Activated naive CD4-positive, alpha-beta T cell treated with anti-CD3 and anti-CD28 coated beads, Interleukin-2, amount 50 U/mL, for 72 hours (primary cell): Measurements from ENCODE around the gene SHBG. TPM values are rescaled to one million over a fixed set of nuclear protein-coding genes. Genes with fewer than 3 reads are reported as not detected.
"Not testable (repeated sequence)": the region's sequence is repeated elsewhere in the genome, so short reads cannot be mapped to it uniquely, and the experiment has no call there.

Experiments
- ATAC-seq, 2 donors: fragments of 150-1000 bp; cut with Tn5 transposase; 2 replicates each; pipeline ENCODE4 v1.10.0; 2021; ENCODE audit warnings: mild to moderate bottlenecking in 2 of 2, moderate library complexity in 2 of 2
- DNase-seq, 2 donors: peaks; one replicate each; pipeline ENCODE4 v3.0.0; 2021 to 2022; ENCODE audit warnings: low spot score in 2 of 2
- H3K27ac Mint-ChIP-seq, 2 donors: one replicate each; pipeline ENCODE4 v1.8.0; 2022; ENCODE audit warnings: mild to moderate bottlenecking in 2 of 2, mixed read lengths in 2 of 2
- H3K36me3 Mint-ChIP-seq, 2 donors: one replicate each; pipeline ENCODE4 v1.8.0; 2022; ENCODE audit warnings: mixed read lengths in 2 of 2
- H3K9me3 Mint-ChIP-seq, 2 donors: one replicate each; pipeline ENCODE4 v1.8.0; 2022; ENCODE audit warnings: mixed read lengths in 2 of 2
- total RNA-seq, 2 donors: library from RNA; stranded (reverse); gene quantifications; one replicate each; pipeline ENCODE4 v1.2.3, GENCODE V29; 2022

The SHBG gene
- total RNA-seq, 2 donors from 2014 or later = 0.50 TPM; not detected in 1

DNA sequence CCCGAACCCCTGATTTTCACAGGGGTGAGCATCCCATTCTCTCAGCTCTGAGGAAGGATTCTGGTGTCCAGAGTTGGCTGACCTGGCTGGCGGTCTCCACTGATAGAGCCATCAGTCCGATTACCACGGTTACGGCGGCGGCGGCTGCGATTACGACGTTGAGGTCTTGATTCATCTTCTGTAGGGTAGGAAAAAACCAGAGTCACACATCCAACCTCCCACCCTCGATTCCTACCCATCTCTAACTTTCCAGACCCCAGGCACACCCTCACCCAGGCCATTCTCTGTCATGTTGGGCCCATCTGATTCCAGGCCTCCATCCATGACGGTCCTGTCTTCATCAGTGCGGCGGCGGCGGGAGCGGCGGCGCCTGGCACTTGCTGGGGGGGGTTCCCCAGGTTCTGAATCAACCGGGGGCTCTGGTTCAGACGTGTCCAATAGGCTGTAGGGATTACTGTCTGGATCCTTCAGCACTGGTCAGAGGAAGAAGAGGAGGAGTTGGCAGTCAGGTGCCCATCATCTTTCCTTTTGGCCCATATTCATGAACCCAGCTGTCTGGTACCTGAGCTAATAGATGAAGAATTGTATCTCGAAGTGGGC is 37.4 kb upstream of the SHBG start:
- H3K36me3 Mint-ChIP-seq = peaks cover 0 to 15% of the 10 kb centered on the region in 2 donors
- peak overlapping the region in 1 of 2 donors; percentile 25 for H3K27ac Mint-ChIP-seq
- no peak for DNase-seq
- ATAC-seq = no peak
- H3K9me3 Mint-ChIP-seq = no peaks in the 10 kb centered on the region

DNA sequence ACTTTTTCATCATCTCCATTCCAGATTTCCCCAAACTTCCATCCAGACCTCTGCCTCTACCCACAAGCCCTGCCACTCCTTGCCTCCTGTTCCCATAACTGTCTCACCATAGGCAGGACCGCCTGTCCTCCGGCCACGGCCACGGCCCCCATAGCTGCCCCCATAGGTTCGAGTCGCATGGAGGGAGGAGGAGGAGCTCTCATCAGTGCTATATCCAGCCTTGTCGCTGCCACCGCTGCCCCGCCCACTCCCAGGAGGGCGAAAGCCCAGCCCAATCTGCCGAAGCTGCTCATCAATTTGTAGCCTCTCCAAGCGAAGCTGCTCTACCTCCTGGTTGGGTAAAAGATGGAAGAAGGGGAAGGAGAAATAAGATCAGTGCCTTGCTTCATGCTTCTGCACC is 36.6 kb upstream of the SHBG start:
- H3K9me3 Mint-ChIP-seq = no peaks in the 10 kb centered on the region
- H3K27ac Mint-ChIP-seq = peak overlapping the region; percentile 5 to 61
- no peak for DNase-seq
- peaks cover 0 to 15% of the 10 kb centered on the region in 2 donors for H3K36me3 Mint-ChIP-seq
- ATAC-seq = no peak

DNA sequence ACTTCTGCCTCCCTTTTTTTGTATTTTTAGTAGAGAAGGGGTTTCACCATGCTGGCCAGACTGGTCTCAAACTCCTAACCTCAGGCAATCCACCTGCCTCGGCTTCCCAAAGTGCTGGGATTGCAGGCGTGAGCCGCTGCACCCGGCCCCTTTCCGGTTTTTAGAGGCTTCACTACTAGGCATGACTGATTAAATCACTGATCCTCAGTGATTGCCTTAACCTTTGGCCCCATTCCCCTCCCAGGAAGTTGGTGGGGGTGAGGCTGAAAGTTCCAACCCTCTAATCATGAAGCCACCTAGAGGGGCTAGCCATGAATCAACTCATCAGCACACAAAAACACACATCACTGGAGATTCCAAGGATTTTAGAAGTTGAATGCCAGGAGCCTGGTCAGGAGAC is 32.4 kb upstream of the SHBG start:
- ATAC-seq = not testable (repeated sequence)
- H3K36me3 Mint-ChIP-seq = peaks cover 9 to 20% of the 10 kb centered on the region in 2 donors

DNA sequence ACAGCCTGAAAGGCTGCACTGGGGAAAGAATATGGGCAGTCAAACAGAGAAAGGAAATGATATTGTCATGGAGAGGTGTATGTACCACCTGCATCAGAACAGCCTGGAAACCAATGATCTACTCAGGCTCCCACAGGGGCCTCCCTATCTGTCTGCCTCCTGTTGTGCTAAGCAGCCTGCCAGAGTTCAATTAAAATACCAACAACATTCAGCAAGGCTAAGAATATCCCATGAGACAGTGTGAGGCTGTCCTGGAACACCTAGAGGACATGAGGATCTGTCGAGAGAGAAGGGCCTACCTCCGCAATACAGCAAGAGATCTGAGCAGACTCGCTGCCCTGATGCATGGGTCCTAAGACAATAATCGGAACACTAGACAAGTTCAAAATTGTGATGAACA is 23.7 kb upstream of the SHBG start:
- peak overlapping the region in 1 of 2 donors; percentile 12 for H3K27ac Mint-ChIP-seq
- no peak for DNase-seq
- no peak for ATAC-seq
- no peaks in the 10 kb centered on the region for H3K9me3 Mint-ChIP-seq
- peaks cover 14 to 17% of the 10 kb centered on the region in 2 donors for H3K36me3 Mint-ChIP-seq

More for the DNA sequence above, 32.4 kb upstream of the SHBG start:
- not testable (repeated sequence) for H3K9me3 Mint-ChIP-seq, H3K27ac Mint-ChIP-seq, DNase-seq

DNA sequence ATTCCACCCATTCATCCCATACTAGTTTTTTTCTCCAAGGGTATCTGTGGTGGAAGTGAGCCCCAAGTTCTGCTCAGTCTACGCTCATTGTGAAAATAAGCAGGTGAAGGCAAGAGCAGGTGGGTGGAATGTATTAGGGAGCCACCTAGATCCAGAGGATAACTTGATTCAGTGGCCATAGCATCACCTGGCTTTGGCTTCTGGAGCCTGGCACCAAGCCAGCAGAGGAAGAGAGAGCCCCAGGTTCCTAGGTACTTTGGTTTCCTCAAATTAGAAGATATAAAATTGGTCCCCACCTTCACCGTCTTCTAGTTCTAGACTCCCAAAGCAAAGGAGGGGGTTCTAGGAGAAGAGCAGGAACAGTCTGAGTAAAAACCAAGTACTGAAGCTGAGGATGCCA is 19.3 kb upstream of the SHBG start:
- Mint-ChIP-seq H3K9me3 (no peaks in the 10 kb centered on the region), H3K27ac (no peak overlapping the region), H3K36me3 (peaks cover 13 to 20% of the 10 kb centered on the region in 2 donors)
- DNase-seq (no peak), ATAC-seq (no peak)

DNA sequence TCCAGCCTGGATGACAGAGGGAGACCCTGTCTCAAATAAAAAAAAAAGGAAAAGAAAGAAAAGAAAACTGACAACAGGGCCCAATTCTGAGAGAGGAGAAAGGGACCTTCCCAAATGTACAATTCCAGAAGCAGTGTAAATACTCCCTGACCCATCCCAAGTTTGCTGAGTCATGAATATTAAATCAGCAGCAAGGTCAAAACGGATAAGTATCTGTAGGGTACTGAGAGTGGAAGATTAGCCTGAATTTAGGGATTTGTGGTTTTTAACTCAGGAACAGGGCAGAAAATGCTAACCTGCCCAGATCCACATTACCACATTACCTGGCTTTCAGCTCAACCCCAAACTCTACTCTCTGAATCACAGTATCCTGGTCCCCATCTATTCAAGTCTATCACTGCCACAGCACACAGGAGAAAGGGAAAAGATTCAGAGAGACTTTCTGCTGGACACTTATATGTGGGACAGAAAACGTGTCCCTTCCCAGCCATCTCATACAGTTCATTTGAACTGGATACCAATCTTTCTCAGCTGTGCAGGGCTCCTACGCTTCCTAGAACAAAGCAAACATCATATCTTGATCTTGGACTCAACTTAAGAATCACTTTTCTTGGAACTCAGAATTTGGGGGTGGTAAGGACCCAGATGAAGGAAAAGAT is 18.2 kb upstream of the SHBG start:
- H3K36me3 Mint-ChIP-seq = peaks cover 13 to 20% of the 10 kb centered on the region in 2 donors
- H3K27ac Mint-ChIP-seq = no peak overlapping the region
- H3K9me3 Mint-ChIP-seq = no peaks in the 10 kb centered on the region
- DNase-seq (no peak), ATAC-seq (no peak)

DNA sequence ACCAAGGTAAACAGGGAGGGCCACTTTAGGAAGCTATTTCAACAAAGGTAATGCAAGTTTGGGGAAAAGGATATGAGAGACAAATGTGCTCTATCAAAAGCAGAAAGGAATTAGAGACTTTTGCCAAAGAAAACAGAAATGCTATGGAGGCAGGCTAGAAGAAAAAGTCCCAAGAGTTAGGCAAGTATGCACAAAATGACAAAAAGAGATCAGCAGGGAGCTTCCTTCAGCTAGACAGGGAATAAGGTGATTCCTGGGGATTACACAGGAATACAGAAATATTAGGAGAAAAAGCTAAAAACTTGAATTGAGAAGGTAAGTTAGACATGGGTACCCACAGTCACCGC is 17.7 kb upstream of the SHBG start:
- H3K27ac Mint-ChIP-seq = no peak overlapping the region
- no peaks in the 10 kb centered on the region for H3K9me3 Mint-ChIP-seq
- no peak for ATAC-seq

DNA sequence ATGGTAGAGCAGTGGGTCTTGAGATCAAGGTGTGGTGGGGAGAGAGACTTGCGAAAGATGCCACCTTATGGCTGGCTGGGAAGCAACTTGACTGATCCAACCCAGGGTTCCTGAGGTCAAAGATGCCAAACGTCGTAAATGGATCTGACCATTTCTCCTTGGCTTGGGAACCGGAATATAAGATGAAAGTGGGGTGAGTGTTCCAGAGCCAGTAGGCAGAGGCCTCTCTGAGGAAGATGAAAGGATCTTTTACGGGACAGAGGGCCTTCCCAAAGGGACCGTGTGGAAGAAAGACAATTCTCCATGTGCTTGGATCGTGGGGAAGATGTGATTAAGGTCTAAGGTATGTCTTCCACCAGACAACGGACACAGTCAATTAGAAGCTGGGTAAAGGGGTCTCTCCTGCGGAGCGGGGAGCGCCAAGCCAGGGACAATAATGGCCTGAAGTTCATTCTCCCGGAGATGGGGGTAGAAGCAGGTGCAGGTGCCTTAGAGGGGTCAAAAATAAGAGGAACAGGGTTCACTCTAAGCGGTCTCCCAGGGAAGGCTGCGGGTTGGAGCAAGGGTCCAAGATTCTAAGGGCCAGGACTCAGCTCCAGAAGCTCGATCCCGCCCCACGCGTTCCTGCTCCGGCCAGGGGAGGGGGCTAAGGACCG is 16.0 kb upstream of the SHBG start:
- H3K36me3 Mint-ChIP-seq = peaks cover 13 to 20% of the 10 kb centered on the region in 2 donors
- no peaks in the 10 kb centered on the region for H3K9me3 Mint-ChIP-seq
- DNase-seq (no peak), ATAC-seq (no peak)
- peak overlapping the region; percentile 89 to 96 for H3K27ac Mint-ChIP-seq

More for the DNA sequence above, 17.7 kb upstream of the SHBG start:
- no peak for DNase-seq
- H3K36me3 Mint-ChIP-seq = peaks cover 13 to 20% of the 10 kb centered on the region in 2 donors

DNA sequence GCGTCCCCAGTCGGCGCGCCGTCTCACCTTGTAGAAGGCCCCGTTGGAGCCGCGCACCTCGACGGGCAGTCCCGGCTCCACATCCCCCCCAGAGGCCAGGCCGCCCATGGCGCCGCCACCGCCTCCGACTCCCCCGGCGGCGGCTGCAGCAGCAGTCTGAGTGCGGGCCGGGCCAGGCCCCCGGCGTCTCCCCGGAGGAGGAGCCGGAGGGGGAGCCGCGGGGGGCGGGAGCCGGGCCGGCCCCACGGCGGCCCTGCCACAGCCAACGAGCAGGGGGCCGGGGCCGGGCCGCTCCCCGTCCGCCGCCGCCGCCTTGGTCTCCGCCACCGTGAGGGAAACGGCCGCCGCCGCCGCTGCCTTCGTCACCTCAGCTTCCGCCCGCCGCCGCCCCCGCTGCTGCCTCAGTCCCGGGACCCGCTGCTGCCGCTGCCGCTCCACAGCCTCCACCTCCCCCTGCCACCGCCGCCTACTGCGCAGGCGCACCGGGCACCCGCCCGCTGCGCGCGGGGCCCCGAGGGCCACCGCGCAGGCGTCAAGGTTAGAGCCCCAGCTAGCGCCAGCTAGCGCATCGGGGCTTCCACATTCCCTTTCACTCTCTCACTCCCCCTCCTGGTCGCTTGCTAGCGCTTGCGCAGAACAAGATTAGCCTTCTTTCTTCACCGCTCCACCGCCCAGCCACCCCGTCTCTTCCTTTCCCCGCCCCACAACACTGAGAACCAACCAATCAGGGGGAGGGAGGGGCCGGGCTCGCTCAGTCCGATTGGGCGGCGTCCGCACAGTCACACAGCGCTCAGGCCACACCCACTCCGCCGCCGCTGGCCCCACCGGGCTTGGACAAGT is 15.3 kb upstream of the SHBG start, which contains the start of gene FXR2:
Gene FXR2 (minus strand): TSS at position 473 of the 840 bp plus-strand sequence. CDS start 365 bp downstream, at position 108.
- Mint-ChIP-seq H3K36me3 (peaks cover 13 to 20% of the 10 kb centered on the region in 2 donors), H3K9me3 (no peaks in the 10 kb centered on the region)

DNA sequence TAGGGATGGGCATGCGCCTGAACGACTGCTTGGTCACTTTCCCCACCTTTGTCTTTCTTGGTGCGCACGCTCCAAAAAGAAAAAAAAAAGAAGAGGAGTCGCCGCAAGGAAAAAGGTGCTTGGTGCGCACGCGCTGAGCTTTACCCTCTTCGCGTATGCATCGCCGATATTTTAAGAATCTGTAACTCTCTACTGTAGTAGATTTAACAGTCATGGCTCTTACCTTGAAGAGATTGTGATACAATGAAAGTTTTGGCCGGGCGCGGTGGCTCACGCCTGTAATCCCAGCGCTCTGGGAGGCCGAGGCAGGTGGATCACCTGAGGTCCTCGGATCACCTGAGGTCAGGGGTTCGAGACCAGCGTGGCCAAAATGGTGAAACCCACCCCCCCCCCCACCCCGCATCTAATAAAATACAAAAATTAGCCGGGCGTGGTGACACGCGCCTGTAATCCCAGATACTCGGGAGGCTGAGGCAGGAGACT is 14.6 kb upstream of the SHBG start:
- DNase-seq (no peak), ATAC-seq (no peak)

More for the DNA sequence above, 15.3 kb upstream of the SHBG start, which contains the start of gene FXR2:
- peak within 1 kb of the TSS; percentile 89 to 96 for H3K27ac Mint-ChIP-seq
- peak; percentile 96 to 100 for DNase-seq
- peak; percentile 93 to 95 for ATAC-seq

DNA sequence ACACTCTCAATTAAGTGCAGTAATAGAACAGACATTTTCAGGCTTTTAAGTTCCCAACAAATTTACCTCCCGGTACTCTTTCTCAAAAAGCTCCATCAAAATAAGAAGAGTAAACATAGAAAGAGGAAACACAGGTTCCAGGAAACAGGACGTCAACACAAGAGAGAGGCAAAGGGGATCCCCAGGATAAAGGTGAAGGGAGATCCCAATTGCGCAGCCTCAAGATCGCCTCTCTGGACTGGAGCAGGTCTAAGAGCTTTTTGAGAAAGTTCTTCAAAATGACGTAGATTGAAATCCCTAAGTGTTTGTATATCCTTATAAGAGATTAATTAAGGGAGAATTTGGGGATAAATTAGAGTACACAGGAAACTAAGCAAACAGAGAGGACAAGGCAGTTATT is 11.3 kb upstream of the SHBG start:
- DNase-seq = no peak
- Mint-ChIP-seq H3K27ac (peak overlapping the region in 1 of 2 donors; percentile 12), H3K36me3 (peaks cover 4 to 6% of the 10 kb centered on the region in 2 donors), H3K9me3 (no peaks in the 10 kb centered on the region)
- no peak for ATAC-seq

More for the DNA sequence above, 14.6 kb upstream of the SHBG start:
- Mint-ChIP-seq H3K9me3 (no peaks in the 10 kb centered on the region), H3K36me3 (peaks cover 13 to 20% of the 10 kb centered on the region in 2 donors), H3K27ac (peak overlapping the region; percentile 84 to 89)

DNA sequence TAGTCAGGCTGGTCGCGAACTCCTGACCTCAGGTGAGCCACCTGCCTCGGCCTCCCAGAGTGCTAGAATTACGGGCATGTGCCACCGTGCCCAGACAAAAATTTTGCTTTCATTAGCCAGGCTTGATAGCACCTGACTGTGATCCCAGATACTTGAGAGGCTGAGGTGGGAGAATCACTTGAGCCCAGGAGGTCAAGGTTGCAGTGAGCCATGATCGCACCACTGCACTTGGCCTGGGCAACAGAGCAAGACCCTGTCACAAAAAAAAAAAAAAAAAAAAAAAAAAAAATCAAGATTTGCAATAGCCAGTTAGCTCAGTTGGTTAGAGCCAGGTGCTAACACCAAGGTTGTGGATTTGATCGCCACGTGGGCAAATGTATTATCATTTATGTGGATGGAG is 9.1 kb upstream of the SHBG start:
- Mint-ChIP-seq H3K27ac (no peak overlapping the region), H3K36me3 (no peaks in the 10 kb centered on the region), H3K9me3 (no peaks in the 10 kb centered on the region)
- no peak for DNase-seq
- ATAC-seq = no peak

DNA sequence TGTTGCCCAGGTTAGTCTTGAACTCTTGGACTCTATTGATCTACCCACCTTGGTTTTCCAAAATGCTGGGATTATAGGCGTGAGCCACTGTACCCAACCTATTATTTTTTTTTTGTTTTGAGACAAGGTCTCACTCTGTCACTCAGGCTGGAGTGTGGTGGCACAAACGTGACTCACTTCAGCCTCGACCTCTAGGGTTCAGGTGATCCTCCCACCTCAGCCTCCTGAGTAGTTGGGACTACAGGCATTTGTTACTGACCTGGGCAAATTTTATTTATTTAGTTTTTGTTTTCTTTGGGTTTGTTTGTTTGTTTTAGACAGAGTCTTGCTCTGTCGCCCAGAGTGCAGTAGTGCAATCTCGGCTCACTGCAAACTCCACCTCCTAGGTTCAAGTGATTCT is 6.3 kb upstream of the SHBG start:
- Mint-ChIP-seq H3K36me3 (no peaks in the 10 kb centered on the region), H3K9me3 (no peaks in the 10 kb centered on the region), H3K27ac (no peak overlapping the region)
- ATAC-seq = no peak
- no peak for DNase-seq

DNA sequence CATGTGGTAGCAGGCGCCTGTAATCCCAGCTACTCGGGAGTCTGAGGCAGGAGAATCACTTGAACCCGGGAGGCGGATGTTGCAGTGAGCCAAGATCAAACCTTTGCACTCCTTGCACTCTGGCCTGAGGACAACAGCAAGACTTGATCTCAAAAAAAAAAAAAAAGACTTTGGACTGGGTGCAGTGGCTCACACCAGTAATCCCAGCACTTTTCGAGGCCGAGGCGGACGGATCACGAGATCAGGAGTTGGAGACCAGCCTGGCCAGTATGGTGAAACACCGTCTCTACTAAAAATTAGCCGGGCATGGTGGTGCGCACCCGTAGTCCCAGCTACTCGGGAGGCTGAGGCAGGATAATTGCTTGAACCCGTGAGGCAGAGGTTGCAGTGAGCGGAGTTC is 4.2 kb upstream of the SHBG start:
- H3K27ac Mint-ChIP-seq, H3K36me3 Mint-ChIP-seq, H3K9me3 Mint-ChIP-seq, ATAC-seq, DNase-seq: not testable (repeated sequence)

DNA sequence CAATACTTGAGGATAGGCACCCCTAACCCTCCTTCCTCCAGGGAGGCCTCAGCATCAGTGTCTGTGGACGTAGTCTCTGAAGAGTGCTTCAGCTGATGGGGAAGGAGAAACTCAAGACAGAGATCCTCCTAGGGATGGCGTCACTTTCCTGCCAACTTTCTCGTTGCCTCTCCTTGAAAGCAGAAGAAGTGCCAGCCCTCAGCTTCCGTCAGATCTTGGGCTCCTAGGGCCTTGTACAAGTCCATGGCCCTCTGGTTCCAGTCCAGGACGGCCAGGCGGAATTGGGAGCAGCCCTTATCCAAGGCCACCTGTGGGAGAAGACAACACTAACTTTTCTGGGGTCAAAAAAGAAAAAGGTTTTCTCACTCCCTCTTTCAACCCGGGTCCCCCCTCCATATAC is 3.6 kb upstream of the SHBG start:
- Mint-ChIP-seq H3K27ac (peak overlapping the region in 1 of 2 donors; percentile 94), H3K36me3 (no peaks in the 10 kb centered on the region), H3K9me3 (no peaks in the 10 kb centered on the region)
- no peak for DNase-seq
- no peak for ATAC-seq

DNA sequence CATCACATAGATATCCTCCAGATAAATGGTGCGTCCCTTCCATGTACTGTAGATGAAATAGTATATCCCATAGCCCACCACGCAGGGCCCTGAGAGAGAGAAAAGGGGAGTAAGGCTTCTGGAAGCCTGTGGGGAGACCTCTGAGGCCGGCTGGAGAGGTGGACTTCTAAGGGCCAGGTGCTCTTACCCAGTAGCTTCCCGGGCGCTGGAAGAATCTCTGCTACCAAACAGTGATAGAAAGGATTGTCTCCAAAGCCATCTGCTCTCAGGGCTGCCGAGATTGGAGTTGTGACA is 3.0 kb upstream of the SHBG start:
- DNase-seq (no peak), ATAC-seq (no peak)
- Mint-ChIP-seq H3K36me3 (no peaks in the 10 kb centered on the region), H3K27ac (peak overlapping the region; percentile 80 to 94), H3K9me3 (no peaks in the 10 kb centered on the region)
